ENCODE data around the gene HDAC7.

HDAC7 gene

DNA sequence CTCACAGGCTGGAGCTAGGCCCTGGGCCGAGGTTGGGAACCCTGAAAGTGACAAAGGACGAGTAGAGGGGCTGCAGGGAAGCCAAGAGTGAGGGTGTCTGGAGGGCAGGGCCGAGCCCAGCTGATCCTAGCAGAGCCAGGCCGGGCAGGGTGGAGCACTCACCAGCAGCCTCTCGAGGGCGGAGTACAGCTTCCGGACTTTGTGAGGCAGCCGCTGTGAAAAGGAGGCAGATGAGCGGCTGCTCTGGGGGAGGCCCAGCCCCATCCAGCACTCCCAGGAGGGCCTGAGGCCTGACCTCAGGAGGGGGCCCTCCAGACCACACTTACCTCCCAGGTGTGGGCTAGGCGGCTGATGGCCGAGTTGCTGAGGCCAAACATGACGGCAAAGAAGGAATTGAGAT lies 79.7 kb downstream of the HDAC7 start:
- Histone ChIP-seq H3K4me2 (ENCODE audit: low read length) (peak overlapping the region; percentile 74), H3K4me3 (ENCODE audit: low read length) (peak overlapping the region; percentile 43), H3K9me2 (replicated peaks; ENCODE audit: control insufficient read depth, low read length) (no peaks in the 10 kb centered on the region)

GRCh38 chr12:47739297-47739696 lies 80.4 kb downstream of the HDAC7 start:
- no peaks in the 10 kb centered on the region for H3K9me3 ChIP-seq (ENCODE audit: control insufficient read depth, insufficient read depth, low read length)
- peaks cover 34% of the 10 kb centered on the region for H3K4me1 ChIP-seq (ENCODE audit: control insufficient read depth, low read length)
- no peaks in the 10 kb centered on the region for H4K20me1 ChIP-seq (ENCODE audit: control insufficient read depth, insufficient read depth, low read depth, low read length)
- H3K9me2 ChIP-seq (replicated peaks; ENCODE audit: control insufficient read depth, low read length): no peaks in the 10 kb centered on the region
- H3K27me3 ChIP-seq (ENCODE audit: control insufficient read depth, low read length): peaks cover 9% of the 10 kb centered on the region
- TF ChIP-seq EZH2phosphoT487 (IDR thresholded peaks at IDR 0.05; ENCODE audit: borderline replicate concordance, low read length) (no peak), CTCF (IDR thresholded peaks at IDR 0.05; ENCODE audit: low read depth, low read length, poor library complexity, severe bottlenecking) (no peak)
- H3K79me2 ChIP-seq (ENCODE audit: control insufficient read depth, low read length): no peaks in the 10 kb centered on the region
- H3K4me2 ChIP-seq (ENCODE audit: low read length): peak overlapping the region; percentile 74; the same call in 1 of the 2 replicates
- peaks cover 10% of the 10 kb centered on the region for H3F3A ChIP-seq (ENCODE audit: control insufficient read depth, insufficient read depth)
- no peaks in the 10 kb centered on the region for H3K36me3 ChIP-seq (ENCODE audit: control insufficient read depth, low read length)
- no peak overlapping the region for H3K27ac ChIP-seq (ENCODE audit: low read depth, low read length)
- H3K4me3 ChIP-seq (ENCODE audit: low read length): no peak overlapping the region; the same call in 1 of the 2 replicates

More for the DNA sequence above, 79.7 kb downstream of the HDAC7 start:
- Histone ChIP-seq H3K27ac (ENCODE audit: low read depth, low read length) (peak overlapping the region; percentile 54), H3K9me3 (ENCODE audit: control insufficient read depth, insufficient read depth, low read length) (no peaks in the 10 kb centered on the region), H3K4me1 (ENCODE audit: control insufficient read depth, low read length) (peaks cover 34% of the 10 kb centered on the region), H3K79me2 (ENCODE audit: control insufficient read depth, low read length) (no peaks in the 10 kb centered on the region), H3K36me3 (ENCODE audit: control insufficient read depth, low read length) (no peaks in the 10 kb centered on the region), H3F3A (ENCODE audit: control insufficient read depth, insufficient read depth) (peaks cover 10% of the 10 kb centered on the region), H3K27me3 (ENCODE audit: control insufficient read depth, low read length) (peaks cover 12% of the 10 kb centered on the region), H4K20me1 (ENCODE audit: control insufficient read depth, insufficient read depth, low read depth, low read length) (no peaks in the 10 kb centered on the region)
- TF ChIP-seq EZH2phosphoT487 (IDR thresholded peaks at IDR 0.05; ENCODE audit: borderline replicate concordance, low read length): no peak
- TF ChIP-seq CTCF (IDR thresholded peaks at IDR 0.05; ENCODE audit: low read depth, low read length, poor library complexity, severe bottlenecking): no peak

- no peak overlapping the region for H3K4me3 ChIP-seq (ENCODE audit: low read length)
- H3K27ac ChIP-seq (ENCODE audit: low read depth, low read length): no peak overlapping the region
Observed at GRCh38 chr12:47737936-47738594, 81.6 kb downstream of the HDAC7 start.

More at GRCh38 chr12:47737936-47738594, 81.6 kb downstream of the HDAC7 start:
- H3K36me3 ChIP-seq (ENCODE audit: control insufficient read depth, low read length): no peaks in the 10 kb centered on the region
- H3K79me2 ChIP-seq (ENCODE audit: control insufficient read depth, low read length): no peaks in the 10 kb centered on the region
- H3K4me1 ChIP-seq (ENCODE audit: control insufficient read depth, low read length): peaks cover 34% of the 10 kb centered on the region
- no peaks in the 10 kb centered on the region for H3K27me3 ChIP-seq (ENCODE audit: control insufficient read depth, low read length)
- H3K4me2 ChIP-seq (ENCODE audit: low read length): no peak overlapping the region
- no peak for TF ChIP-seq CTCF (IDR thresholded peaks at IDR 0.05; ENCODE audit: low read depth, low read length, poor library complexity, severe bottlenecking)
- TF ChIP-seq EZH2phosphoT487 (IDR thresholded peaks at IDR 0.05; ENCODE audit: borderline replicate concordance, low read length): no peak
- peaks cover 10% of the 10 kb centered on the region for H3F3A ChIP-seq (ENCODE audit: control insufficient read depth, insufficient read depth)
- H4K20me1 ChIP-seq (ENCODE audit: control insufficient read depth, insufficient read depth, low read depth, low read length): no peaks in the 10 kb centered on the region
- H3K9me3 ChIP-seq (ENCODE audit: control insufficient read depth, insufficient read depth, low read length): no peaks in the 10 kb centered on the region
- no peaks in the 10 kb centered on the region for H3K9me2 ChIP-seq (replicated peaks; ENCODE audit: control insufficient read depth, low read length)
